GM11168 (cell line): Measurements from ENCODE around the gene MGAT1.
"Not testable (repeated sequence)": the region's sequence is repeated elsewhere in the genome, so short reads cannot be mapped to it uniquely, and the experiment has no call there.

ENCODE experiments used
- in situ Hi-C: fragments of 300-500 bp; cut with MboI; formaldehyde crosslinking; loops from one replicate; pipeline ENCODE4 v1.12.0; 2022; ENCODE audit warnings: low sequenced_read_pairs; ENCODE audit not compliant: unreplicated experiment

Gene MGAT1

DNA sequence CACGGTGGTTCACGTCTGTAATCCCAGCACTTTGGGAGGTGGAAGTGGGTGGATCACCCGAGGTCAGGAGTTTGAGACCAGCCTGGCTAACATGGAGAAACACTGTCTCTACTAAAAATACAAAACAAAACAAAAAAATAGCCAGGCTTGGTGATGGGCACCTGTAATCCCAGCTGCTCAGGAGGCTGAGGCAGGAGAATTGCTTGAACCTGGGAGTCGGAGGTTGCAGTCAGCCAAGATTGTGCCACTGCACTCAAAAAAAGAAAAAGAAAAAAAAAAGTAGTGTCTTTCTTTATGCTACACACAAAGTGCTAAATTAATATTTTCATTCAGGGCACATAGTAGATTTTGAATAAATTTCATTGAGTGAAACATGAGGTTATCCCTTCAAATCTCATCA is 61.7 kb downstream of the MGAT1 start:
- in situ Hi-C loops, result not testable (repeated sequence)

DNA sequence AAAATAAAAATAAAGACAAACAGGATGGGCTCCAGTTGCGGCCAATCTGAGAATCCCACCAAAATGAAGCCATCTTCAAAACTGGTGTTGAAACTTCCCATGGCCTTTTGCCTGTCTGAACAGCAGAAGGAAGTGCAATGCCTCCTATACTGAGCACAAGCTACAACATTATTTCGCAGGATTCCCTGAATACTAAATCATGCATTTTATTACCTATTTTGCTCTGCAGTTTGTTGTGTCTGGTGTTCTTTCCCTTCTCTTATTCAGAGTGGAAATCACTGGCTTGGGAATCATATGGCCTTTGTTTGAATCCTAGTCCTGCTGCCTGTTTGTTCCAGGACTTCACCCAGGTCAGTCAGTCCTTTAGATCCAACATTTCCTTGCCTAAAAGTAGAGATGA is 62.6 kb downstream of the MGAT1 start, which contains the start of gene OR2Y1:
Gene OR2Y1, minus strand, starts transcription at position 101 of the 400 bp plus-strand sequence. Its CDS starts 0 bp downstream, at position 101.
- in situ Hi-C loops, result no loop called here

- in situ Hi-C loops, result no loop called here
Observed at GRCh38 chr5:180739271-180739670, 63.3 kb downstream of the MGAT1 start.

GRCh38 chr5:180736536-180736935 is 66.1 kb downstream of the MGAT1 start:
- in situ Hi-C loops, result no loop called here
